Measurements from ENCODE around the gene DHX35. TPM values are rescaled to one million over a fixed set of nuclear protein-coding genes. Genes with fewer than 3 reads are reported as not detected.

The DHX35 gene
- total and polyA plus RNA-seq, 2 of the 13 experiments (the other 11 are each of a cell fraction or from before 2014, with no cell fraction given): 25.8 to 28.7 TPM

- TF ChIP-seq GABPA (IDR thresholded peaks at IDR 0.05; ENCODE audit: low read depth, low read length): no peak
- no peak for TF ChIP-seq GABPA (CRISPR knock-in tag; IDR thresholded peaks at IDR 0.05; ENCODE audit: low read depth)
- TF ChIP-seq SRSF9 (IDR thresholded peaks at IDR 0.05; ENCODE audit: borderline replicate concordance, insufficient read depth, low read depth, low read length, poor library complexity, severe bottlenecking): no peak
- no peak for TF ChIP-seq SMARCE1 (IDR thresholded peaks at IDR 0.05; ENCODE audit: borderline replicate concordance)
- peak; percentile 99 for TF ChIP-seq ZSCAN5A (CRISPR knock-in tag; IDR thresholded peaks at IDR 0.05; ENCODE audit: borderline replicate concordance)
- TF ChIP-seq ZNF44 (CRISPR knock-in tag; IDR thresholded peaks at IDR 0.05): peak; percentile 94
- TF ChIP-seq TGIF2 (CRISPR knock-in tag; IDR thresholded peaks at IDR 0.05): peak; percentile 98
- no peak for TF ChIP-seq FOXK2 (IDR thresholded peaks at IDR 0.05)
- TF ChIP-seq ZEB1 (IDR thresholded peaks at IDR 0.05; ENCODE audit: insufficient replicate concordance, low read depth): peak; percentile 80
- peak; percentile 69; the same call in 1 of the 2 replicates for TF ChIP-seq ZNF331 (CRISPR knock-in tag; IDR thresholded peaks at IDR 0.05)
- TF ChIP-seq PAWR (CRISPR knock-in tag; IDR thresholded peaks at IDR 0.05; ENCODE audit: borderline replicate concordance): no peak; the same call in 1 of the 2 replicates
- peak; percentile 96 for TF ChIP-seq SNAPC5 (CRISPR knock-in tag; IDR thresholded peaks at IDR 0.05; ENCODE audit: borderline replicate concordance)
- TF ChIP-seq FOXA1 (IDR thresholded peaks at IDR 0.05): no peak
- TF ChIP-seq FOXA1 (CRISPR knock-in tag; IDR thresholded peaks at IDR 0.05): no peak
- no peak for TF ChIP-seq ZNF281 (CRISPR knock-in tag; IDR thresholded peaks at IDR 0.05; ENCODE audit: borderline replicate concordance)
- no peak for TF ChIP-seq KDM4B (CRISPR knock-in tag; IDR thresholded peaks at IDR 0.05)
- TF ChIP-seq CEBPG (CRISPR knock-in tag; IDR thresholded peaks at IDR 0.05): peak; percentile 42; the same call in 1 of the 2 replicates
- no peak; the same call in none of the 2 replicates for TF ChIP-seq ARHGAP35 (CRISPR knock-in tag; IDR thresholded peaks at IDR 0.05; ENCODE audit: borderline replicate concordance)
- peak; percentile 98 for TF ChIP-seq UBTF (CRISPR knock-in tag; IDR thresholded peaks at IDR 0.05)
- TF ChIP-seq MYC (CRISPR knock-in tag; IDR thresholded peaks at IDR 0.05; ENCODE audit: borderline replicate concordance): peak; percentile 95
- peak; percentile 97 for TF ChIP-seq IRX3 (CRISPR knock-in tag; IDR thresholded peaks at IDR 0.05; ENCODE audit: borderline replicate concordance, low read depth)
- peak; percentile 83 for TF ChIP-seq HES4 (CRISPR knock-in tag; IDR thresholded peaks at IDR 0.05; ENCODE audit: borderline replicate concordance)
- peak; percentile 82; the same call in 1 of the 2 replicates for TF ChIP-seq ZNF747 (CRISPR knock-in tag; IDR thresholded peaks at IDR 0.05; ENCODE audit: borderline replicate concordance)
- peak; percentile 62 for TF ChIP-seq SALL2 (CRISPR knock-in tag; IDR thresholded peaks at IDR 0.05)
Measured at GRCh38 chr20:38926142-38926933, 35.8 kb upstream of the DHX35 start, which contains the start of gene FAM83D (continued).

All from HepG2 (cell line).